A549 treated with DMSO at 1 μM for 4 hours (cell line): ENCODE measurements around the gene CHRFAM7A. TPM values are rescaled to one million over a fixed set of nuclear protein-coding genes. Genes with fewer than 3 reads are reported as not detected.

Source experiments
- total RNA-seq: library from RNA; stranded (reverse); fragments of 200-300 nt; extraction: Qiagen RNA extraction; gene quantifications from 5 replicates; pipeline ENCODE4 v1.2.3, GENCODE V29; 2022; ENCODE audit warnings: low read depth

Gene CHRFAM7A
- 4.6 to 7.2 TPM (median 5.1 TPM) in 5 replicates for total RNA-seq

GRCh38 chr15:30392766-30393663 lies at the start of gene CHRFAM7A:
Gene CHRFAM7A (minus strand): TSS chr15:30393540. CDS start chr15:30383351, 10,189 bp downstream.

DNA sequence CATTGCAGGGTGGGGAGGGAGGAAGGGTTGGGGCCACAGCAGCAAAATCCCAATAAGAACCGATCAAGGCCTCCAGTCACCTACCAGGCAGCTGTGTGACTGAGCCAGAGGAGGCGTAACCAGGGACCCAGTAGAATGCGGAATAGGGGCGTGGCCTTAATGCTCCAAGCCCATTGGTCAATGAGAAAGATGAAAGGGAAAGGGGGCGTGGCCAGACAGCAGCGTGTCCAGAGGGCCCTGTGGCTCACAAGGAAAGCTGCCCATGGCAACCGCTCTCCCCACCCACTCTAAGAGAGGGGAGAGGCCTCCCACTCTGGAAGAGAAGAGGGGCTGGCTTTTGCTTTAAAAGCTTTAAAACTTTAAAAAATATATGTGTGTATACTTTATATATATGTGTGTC lies 20.8 kb upstream of the CHRFAM7A start, which contains the start of gene GOLGA8R:
Gene GOLGA8R (minus strand): TSS at position 101 of the 400 bp plus-strand sequence. CDS start 98 bp downstream, at position 3.

Other genes with a start within 250 kb of the CHRFAM7A start
- 0.18 to 0.29 TPM (median 0.20 TPM) in 4 of 5 replicates, not detected in the other for gene GOLGA8R, start 20.7 kb upstream of the CHRFAM7A start, total RNA-seq
- 0.08 TPM in 1 of 5 replicates, not detected in the others for gene GOLGA8Q, start 158.5 kb upstream of the CHRFAM7A start, total RNA-seq
- gene GOLGA8H, start 210.5 kb upstream of the CHRFAM7A start, total RNA-seq = 1.9 to 2.9 TPM (median 2.6 TPM) in 5 replicates